SK-N-SH treated with all-trans-retinoic acid at 6 μM for 48 hours (cell line): Measurements from ENCODE around the gene TUFT1.
A peak's percentile ranks its signal among the peaks of the same experiment; 100 is the strongest.

Experiments
- ATAC-seq: fragments of 200-7000 bp; cut with Tn5 transposase; 3 replicates; pipeline ENCODE4 v1.9.1; 2020; ENCODE audit warnings: mild to moderate bottlenecking, moderate library complexity
- ARNTL ChIP-seq: fragments of 450-650 bp; formaldehyde crosslinking; IDR thresholded peaks from 2 replicates; pipeline ENCODE4 v1.5.0; 2020; ENCODE audit warnings: low read depth, mild to moderate bottlenecking, moderate library complexity, borderline replicate concordance
- BACH2 ChIP-seq: fragments of 250-450 bp; sonication (Bioruptor Pico); IDR thresholded peaks from 2 replicates; pipeline ENCODE4 v1.9.0; 2021; ENCODE audit warnings: mild to moderate bottlenecking, borderline replicate concordance
- CSDC2 ChIP-seq: fragments of 250-450 bp; sonication (Bioruptor Pico); IDR thresholded peaks from 2 replicates; pipeline ENCODE4 v1.5.0; 2020; ENCODE audit warnings: mild to moderate bottlenecking, moderate library complexity
- ESRRG ChIP-seq: fragments of 250-450 bp; sonication (Bioruptor Pico); IDR thresholded peaks from 2 replicates; pipeline ENCODE4 v1.6.1; 2021; ENCODE audit warnings: mild to moderate bottlenecking
- GLIS3 ChIP-seq: fragments of 250-450 bp; sonication (Bioruptor Pico); IDR thresholded peaks from 2 replicates; pipeline ENCODE4 v1.5.0; 2020; ENCODE audit warnings: mild to moderate bottlenecking, moderate library complexity
- ISL1 ChIP-seq: fragments of 250-450 bp; sonication (Bioruptor Pico); IDR thresholded peaks from 2 replicates; pipeline ENCODE4 v2.1.2; 2022; ENCODE audit warnings: mild to moderate bottlenecking, moderate library complexity
- OSR1 ChIP-seq: fragments of 250-450 bp; sonication (Bioruptor Pico); IDR thresholded peaks from 2 replicates; pipeline ENCODE4 v1.8.0; 2022; ENCODE audit warnings: moderate library complexity, mild to moderate bottlenecking, inconsistent platforms
- PPARA ChIP-seq: fragments of 250-450 bp; sonication (Bioruptor Pico); IDR thresholded peaks from 2 replicates; pipeline ENCODE4 v1.5.0; 2020; ENCODE audit warnings: mild to moderate bottlenecking, borderline replicate concordance
- SNAI2 ChIP-seq: fragments of 250-450 bp; sonication (Bioruptor Pico); IDR thresholded peaks from 2 replicates; pipeline ENCODE4 v1.5.0; 2020; ENCODE audit warnings: mild to moderate bottlenecking, moderate library complexity
- TCF4 ChIP-seq: fragments of 250-450 bp; sonication (Bioruptor Pico); IDR thresholded peaks from 2 replicates; pipeline ENCODE4 v1.8.0; 2021; ENCODE audit warnings: mild to moderate bottlenecking, moderate library complexity, borderline replicate concordance
- TOX ChIP-seq: fragments of 250-450 bp; sonication (Bioruptor Pico); IDR thresholded peaks from 2 replicates; pipeline ENCODE4 v1.8.0; 2021; ENCODE audit warnings: mild to moderate bottlenecking, moderate library complexity, borderline replicate concordance
- ZC3H10 ChIP-seq: fragments of 250-450 bp; sonication (Bioruptor Pico); IDR thresholded peaks from 2 replicates; pipeline ENCODE4 v1.5.1; 2021; ENCODE audit warnings: mild to moderate bottlenecking, moderate library complexity
- ZFP3 ChIP-seq: fragments of 250-450 bp; sonication (Bioruptor Pico); IDR thresholded peaks from 2 replicates; pipeline ENCODE4 v1.5.0; 2020; ENCODE audit warnings: mild to moderate bottlenecking, moderate library complexity
- ZNF565 ChIP-seq: fragments of 450-650 bp; formaldehyde crosslinking; conservative IDR thresholded peaks from 2 replicates; pipeline ENCODE4 v1.5.0; 2020; ENCODE audit warnings: low read depth, mild to moderate bottlenecking, moderate library complexity
- ZNF70 ChIP-seq: fragments of 450-650 bp; formaldehyde crosslinking; IDR thresholded peaks from 2 replicates; pipeline ENCODE4 v1.5.0; 2020; ENCODE audit warnings: mild to moderate bottlenecking, moderate library complexity
- ZNF8 ChIP-seq: fragments of 450-650 bp; formaldehyde crosslinking; IDR thresholded peaks from 2 replicates; pipeline ENCODE4 v1.5.0; 2020; ENCODE audit warnings: mild to moderate bottlenecking, moderate library complexity
- TF ChIP-seq, protein P1 (sequence below): fragments of 250-450 bp; sonication (Bioruptor Pico); IDR thresholded peaks from 2 replicates; pipeline ENCODE4 v1.5.1; 2020; ENCODE audit warnings: low read depth, mild to moderate bottlenecking, moderate library complexity
- TF ChIP-seq, protein P2 (sequence below): fragments of 250-450 bp; sonication (Bioruptor Pico); IDR thresholded peaks from 2 replicates; pipeline ENCODE4 v1.8.0; 2021; ENCODE audit warnings: low read depth, mild to moderate bottlenecking, moderate library complexity, borderline replicate concordance
- TF ChIP-seq, protein P3 (sequence below): fragments of 250-450 bp; sonication (Bioruptor Pico); IDR thresholded peaks from 2 replicates; pipeline ENCODE4 v1.5.0; 2020; ENCODE audit warnings: mild to moderate bottlenecking, moderate library complexity
- TF ChIP-seq, protein P4 (sequence below): fragments of 250-450 bp; sonication (Bioruptor Pico); IDR thresholded peaks from 2 replicates; pipeline ENCODE4 v1.8.0; 2020; ENCODE audit warnings: mild to moderate bottlenecking, moderate library complexity, borderline replicate concordance
- TF ChIP-seq, protein P5 (sequence below): fragments of 250-450 bp; sonication (Bioruptor Pico); IDR thresholded peaks from 2 replicates; pipeline ENCODE4 v1.5.1; 2021; ENCODE audit warnings: mild to moderate bottlenecking, moderate library complexity

Gene TUFT1

DNA sequence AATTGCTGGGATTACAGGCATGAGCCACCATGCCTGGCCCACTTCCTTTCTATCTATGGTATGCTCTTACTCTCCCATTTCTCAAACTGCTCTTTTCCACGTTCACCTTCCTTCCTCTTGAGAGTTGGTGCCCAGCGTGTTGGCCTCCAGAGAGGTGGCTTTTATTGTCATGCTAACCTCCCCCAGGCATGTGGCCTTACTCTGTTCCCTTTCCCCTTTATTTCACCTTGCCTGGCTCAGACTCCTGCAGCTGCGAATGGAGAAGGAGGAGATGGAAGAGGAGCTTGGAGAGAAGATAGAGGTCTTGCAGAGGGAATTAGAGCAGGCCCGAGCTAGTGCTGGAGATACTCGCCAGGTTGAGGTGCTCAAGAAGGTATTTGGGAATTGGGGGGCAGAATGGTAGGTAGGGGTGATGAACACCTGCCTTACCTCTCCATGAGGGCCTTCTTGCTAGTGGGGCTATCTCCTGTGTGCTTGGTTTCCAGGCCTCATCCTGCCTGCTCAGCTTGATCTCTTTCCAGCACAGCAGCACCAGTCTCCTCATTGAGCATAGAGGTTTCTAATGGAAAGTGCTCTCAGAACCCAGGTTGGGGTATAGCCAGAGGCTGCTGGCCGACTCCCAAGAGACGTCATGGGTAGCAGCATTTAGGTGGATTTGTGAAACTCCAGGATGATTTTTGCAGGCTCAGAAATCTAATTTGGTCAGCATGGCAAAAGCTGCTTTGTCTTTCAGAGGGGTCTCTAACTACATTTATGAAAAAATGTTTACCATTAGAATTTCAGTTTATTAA lies 13.2 kb upstream of the TUFT1 start:
- TF ChIP-seq TOX: no peak
- no peak for TF ChIP-seq PPARA
- TF ChIP-seq ISL1: no peak
- TF ChIP-seq ARNTL (CRISPR knock-in tag): no peak
- TF ChIP-seq ZNF8 (CRISPR knock-in tag): no peak
- TF ChIP-seq ZFP3 (CRISPR knock-in tag): no peak
- TF ChIP-seq, protein P1, sequence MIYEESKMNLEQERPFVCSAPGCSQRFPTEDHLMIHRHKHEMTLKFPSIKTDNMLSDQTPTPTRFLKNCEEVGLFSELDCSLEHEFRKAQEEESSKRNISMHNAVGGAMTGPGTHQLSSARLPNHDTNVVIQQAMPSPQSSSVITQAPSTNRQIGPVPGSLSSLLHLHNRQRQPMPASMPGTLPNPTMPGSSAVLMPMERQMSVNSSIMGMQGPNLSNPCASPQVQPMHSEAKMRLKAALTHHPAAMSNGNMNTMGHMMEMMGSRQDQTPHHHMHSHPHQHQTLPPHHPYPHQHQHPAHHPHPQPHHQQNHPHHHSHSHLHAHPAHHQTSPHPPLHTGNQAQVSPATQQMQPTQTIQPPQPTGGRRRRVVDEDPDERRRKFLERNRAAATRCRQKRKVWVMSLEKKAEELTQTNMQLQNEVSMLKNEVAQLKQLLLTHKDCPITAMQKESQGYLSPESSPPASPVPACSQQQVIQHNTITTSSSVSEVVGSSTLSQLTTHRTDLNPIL (CRISPR knock-in tag): no peak
- TF ChIP-seq, protein P2, sequence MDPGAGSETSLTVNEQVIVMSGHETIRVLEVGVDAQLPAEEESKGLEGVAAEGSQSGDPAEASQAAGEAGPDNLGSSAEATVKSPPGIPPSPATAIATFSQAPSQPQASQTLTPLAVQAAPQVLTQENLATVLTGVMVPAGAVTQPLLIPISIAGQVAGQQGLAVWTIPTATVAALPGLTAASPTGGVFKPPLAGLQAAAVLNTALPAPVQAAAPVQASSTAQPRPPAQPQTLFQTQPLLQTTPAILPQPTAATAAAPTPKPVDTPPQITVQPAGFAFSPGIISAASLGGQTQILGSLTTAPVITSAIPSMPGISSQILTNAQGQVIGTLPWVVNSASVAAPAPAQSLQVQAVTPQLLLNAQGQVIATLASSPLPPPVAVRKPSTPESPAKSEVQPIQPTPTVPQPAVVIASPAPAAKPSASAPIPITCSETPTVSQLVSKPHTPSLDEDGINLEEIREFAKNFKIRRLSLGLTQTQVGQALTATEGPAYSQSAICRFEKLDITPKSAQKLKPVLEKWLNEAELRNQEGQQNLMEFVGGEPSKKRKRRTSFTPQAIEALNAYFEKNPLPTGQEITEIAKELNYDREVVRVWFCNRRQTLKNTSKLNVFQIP (CRISPR knock-in tag): no peak
- TF ChIP-seq OSR1 (CRISPR knock-in tag): no peak
- no peak for TF ChIP-seq BACH2

DNA sequence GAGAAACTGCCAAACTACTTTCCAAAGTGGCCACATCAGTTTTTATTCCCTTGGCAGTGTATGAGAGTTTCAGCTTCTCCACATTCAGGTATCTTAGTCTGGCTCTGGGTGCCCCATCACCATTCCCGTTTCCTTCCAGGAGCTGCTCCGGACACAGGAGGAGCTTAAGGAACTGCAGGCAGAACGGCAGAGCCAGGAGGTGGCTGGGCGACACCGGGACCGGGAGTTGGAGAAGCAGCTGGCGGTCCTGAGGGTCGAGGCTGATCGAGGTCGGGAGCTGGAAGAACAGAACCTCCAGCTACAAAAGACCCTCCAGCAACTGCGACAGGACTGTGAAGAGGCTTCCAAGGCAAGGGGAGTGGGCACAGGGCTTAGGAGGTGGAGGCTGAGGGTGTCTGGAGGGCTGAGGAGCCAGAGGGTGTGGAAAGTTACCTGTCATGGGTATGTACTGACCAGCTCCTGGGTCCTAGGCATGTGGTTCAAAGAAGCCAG lies 10.9 kb upstream of the TUFT1 start:
- ATAC-seq: no peak
- TF ChIP-seq, protein P1 (CRISPR knock-in tag): no peak
- TF ChIP-seq, protein P2 (CRISPR knock-in tag): no peak
- TF ChIP-seq ZC3H10 (CRISPR knock-in tag) (no peak), ZFP3 (CRISPR knock-in tag) (no peak), ZNF565 (CRISPR knock-in tag) (no peak), TCF4 (no peak), ESRRG (CRISPR knock-in tag) (no peak), ZNF70 (CRISPR knock-in tag) (no peak), OSR1 (CRISPR knock-in tag) (no peak), BACH2 (no peak), SNAI2 (CRISPR knock-in tag) (no peak), ARNTL (CRISPR knock-in tag) (no peak), TOX (no peak), CSDC2 (CRISPR knock-in tag) (no peak), GLIS3 (CRISPR knock-in tag) (no peak)
- TF ChIP-seq, protein P3, sequence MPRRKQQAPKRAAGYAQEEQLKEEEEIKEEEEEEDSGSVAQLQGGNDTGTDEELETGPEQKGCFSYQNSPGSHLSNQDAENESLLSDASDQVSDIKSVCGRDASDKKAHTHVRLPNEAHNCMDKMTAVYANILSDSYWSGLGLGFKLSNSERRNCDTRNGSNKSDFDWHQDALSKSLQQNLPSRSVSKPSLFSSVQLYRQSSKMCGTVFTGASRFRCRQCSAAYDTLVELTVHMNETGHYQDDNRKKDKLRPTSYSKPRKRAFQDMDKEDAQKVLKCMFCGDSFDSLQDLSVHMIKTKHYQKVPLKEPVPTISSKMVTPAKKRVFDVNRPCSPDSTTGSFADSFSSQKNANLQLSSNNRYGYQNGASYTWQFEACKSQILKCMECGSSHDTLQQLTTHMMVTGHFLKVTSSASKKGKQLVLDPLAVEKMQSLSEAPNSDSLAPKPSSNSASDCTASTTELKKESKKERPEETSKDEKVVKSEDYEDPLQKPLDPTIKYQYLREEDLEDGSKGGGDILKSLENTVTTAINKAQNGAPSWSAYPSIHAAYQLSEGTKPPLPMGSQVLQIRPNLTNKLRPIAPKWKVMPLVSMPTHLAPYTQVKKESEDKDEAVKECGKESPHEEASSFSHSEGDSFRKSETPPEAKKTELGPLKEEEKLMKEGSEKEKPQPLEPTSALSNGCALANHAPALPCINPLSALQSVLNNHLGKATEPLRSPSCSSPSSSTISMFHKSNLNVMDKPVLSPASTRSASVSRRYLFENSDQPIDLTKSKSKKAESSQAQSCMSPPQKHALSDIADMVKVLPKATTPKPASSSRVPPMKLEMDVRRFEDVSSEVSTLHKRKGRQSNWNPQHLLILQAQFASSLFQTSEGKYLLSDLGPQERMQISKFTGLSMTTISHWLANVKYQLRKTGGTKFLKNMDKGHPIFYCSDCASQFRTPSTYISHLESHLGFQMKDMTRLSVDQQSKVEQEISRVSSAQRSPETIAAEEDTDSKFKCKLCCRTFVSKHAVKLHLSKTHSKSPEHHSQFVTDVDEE (CRISPR knock-in tag): no peak
- TF ChIP-seq, protein P4, sequence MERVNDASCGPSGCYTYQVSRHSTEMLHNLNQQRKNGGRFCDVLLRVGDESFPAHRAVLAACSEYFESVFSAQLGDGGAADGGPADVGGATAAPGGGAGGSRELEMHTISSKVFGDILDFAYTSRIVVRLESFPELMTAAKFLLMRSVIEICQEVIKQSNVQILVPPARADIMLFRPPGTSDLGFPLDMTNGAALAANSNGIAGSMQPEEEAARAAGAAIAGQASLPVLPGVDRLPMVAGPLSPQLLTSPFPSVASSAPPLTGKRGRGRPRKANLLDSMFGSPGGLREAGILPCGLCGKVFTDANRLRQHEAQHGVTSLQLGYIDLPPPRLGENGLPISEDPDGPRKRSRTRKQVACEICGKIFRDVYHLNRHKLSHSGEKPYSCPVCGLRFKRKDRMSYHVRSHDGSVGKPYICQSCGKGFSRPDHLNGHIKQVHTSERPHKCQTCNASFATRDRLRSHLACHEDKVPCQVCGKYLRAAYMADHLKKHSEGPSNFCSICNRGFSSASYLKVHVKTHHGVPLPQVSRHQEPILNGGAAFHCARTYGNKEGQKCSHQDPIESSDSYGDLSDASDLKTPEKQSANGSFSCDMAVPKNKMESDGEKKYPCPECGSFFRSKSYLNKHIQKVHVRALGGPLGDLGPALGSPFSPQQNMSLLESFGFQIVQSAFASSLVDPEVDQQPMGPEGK (CRISPR knock-in tag): no peak
- TF ChIP-seq, protein P5, sequence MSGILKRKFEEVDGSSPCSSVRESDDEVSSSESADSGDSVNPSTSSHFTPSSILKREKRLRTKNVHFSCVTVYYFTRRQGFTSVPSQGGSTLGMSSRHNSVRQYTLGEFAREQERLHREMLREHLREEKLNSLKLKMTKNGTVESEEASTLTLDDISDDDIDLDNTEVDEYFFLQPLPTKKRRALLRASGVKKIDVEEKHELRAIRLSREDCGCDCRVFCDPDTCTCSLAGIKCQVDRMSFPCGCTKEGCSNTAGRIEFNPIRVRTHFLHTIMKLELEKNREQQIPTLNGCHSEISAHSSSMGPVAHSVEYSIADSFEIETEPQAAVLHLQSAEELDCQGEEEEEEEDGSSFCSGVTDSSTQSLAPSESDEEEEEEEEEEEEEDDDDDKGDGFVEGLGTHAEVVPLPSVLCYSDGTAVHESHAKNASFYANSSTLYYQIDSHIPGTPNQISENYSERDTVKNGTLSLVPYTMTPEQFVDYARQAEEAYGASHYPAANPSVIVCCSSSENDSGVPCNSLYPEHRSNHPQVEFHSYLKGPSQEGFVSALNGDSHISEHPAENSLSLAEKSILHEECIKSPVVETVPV (CRISPR knock-in tag): no peak

More for the DNA sequence above, 13.2 kb upstream of the TUFT1 start:
- ATAC-seq: peak; percentile 26; the same call in 1 of the 3 replicates
